NCI-H1694 treated with DMSO at 0.1 percent for 48 hours (cell line): Measurements from ENCODE around the gene TWIST1.

Experiments
- DNase-seq: peaks from one replicate; lab custom pipeline; 2025; lab: John Stamatoyannopoulos, UW

TWIST1 gene

DNA sequence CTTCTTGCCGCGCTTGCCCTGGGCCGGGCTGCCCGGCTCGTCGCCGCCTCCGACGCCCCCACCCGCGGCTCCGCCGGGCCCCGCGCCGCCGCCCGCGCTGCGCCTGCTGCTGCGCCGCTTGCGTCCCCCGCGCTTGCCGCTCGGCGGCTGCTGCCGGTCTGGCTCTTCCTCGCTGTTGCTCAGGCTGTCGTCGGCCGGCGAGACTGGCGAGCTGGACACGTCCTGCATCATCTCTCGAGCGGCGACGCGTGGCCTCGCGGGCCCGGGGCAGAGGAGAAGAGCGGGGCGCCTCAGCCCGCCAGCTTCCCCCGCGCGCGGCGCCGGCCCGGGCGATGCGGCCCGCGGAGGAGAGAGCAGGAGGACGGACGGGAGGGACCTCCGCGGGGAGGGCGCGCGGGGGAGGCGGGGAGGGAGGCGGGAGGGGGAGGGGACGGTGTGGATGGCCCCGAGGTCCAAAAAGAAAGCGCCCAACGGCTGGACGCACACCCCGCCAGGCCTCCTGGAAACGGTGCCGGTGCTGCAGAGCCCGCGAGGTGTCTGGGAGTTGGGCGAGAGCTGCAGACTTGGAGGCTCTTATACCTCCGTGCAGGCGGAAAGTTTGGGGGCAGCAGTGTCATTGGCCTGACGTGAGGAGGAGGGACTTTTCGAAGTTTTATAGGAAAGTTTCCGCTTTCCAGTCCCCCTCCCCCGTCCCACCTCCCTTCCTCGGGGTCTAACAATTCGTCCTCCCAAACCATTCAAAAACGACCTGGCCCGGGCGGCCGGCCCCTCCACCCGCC lies at the start of gene TWIST1:
Gene TWIST1 (minus strand): TSS at position 546 of the 779 bp plus-strand sequence. CDS start 315 bp downstream, at position 231.
- DNase-seq: no peak

DNA sequence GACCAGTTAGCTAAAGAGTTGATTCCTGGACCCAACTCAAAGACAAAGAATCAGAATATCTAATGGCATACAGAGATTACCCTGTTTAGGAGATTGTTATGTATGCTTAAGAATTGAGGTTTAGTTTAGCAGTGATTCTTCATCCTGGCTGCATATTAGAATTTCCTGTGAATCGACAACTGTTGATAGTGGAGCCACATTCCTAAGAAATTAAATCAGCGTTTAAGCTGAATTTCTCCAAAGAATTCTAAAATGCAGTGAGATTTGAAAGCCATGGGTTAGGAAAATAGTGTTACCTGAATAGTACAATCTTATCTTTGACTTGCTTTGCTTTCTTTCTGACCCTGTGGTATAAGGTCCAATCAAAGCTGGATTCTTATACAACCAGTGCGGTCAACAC lies 44.2 kb upstream of the TWIST1 start:
- DNase-seq: no peak

DNA sequence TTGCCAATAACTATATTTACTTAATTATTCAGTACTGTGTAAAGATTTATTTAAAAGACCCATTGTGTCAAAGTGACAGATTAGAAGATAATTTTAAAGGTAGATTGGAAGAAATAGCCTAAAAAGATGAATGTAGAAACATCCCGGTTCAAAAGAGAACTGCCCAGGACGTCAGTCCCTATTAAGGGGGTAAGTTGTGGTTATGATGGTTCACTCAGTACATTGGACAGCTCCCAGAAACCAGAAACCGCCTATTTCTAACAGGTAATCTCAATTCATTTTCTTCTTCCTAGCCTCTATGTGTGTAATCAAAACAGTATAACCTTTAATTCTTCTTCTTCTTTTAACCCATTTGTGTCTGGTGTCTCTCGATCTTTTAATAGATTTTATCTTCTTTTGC lies 29.3 kb upstream of the TWIST1 start:
- no peak for DNase-seq

DNA sequence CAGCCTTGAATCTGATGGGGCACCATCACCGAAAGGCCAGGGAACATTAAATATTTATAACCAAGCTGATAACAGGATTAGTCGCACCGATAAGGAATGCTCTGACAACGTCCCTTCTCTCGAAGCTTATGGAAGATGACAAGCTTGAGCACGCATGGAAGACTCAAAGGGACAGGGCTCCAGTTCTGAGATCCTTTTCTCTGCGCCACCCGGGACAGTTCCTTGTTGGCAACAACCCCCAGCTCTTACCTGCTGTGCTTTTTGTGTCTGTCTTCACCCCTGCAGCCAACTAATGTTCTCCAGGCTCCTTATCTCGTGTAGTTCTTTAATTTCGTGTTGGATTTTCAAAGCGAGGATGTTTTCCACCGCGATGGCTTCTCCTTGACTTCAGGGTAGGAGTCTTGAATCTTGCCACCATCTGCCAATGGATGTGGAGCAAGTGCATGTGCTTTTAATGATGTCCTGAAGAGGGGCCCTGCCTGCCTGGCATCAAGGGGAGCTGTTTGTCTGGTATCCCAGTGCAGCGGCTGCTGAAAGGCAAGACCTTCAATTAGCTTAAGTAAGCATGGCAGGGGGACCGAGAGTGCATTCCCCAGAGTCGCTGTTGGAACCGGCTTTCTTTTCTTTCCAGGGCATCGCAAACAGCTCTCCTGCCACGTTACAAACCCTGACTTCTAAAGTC lies 28.1 kb upstream of the TWIST1 start:
- no peak for DNase-seq

DNA sequence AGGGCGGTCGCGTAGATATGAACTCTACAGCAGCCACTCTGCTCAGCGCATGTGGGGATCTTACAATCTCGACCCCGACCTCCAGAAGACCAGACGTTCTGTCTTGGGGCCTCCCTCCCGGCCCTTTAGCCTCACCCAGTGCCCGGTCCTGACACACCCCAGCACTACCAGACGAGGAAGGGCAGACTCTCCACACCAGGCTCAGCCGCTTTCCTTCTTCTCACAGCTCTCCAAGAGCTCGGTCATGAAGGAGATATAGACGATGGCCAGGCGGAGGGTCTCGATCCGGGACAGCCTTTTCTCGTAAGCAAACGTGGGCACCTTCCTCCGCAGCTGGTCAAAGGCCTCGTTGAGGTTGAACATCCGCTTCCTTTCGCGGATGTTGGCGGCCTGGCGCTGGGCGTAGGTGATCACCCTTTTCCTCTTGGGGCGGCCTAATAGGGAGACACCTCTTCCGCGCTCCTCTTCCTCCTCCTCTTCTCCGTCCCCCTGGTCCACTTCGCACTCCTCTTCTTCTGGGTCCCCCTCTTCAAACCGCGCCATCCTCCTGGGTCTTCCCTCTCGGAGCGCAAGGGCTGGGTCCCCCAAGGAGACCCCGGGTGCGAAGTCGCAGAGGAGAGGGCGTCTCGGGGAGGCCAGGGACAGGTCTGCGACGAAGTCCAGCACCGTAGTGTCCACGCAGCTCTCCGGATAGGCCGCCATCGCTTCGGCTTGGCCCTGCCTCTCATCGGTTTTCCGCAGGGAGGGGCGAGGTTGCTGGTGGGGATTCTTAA lies 27.4 kb upstream of the TWIST1 start, which contains the start of gene FERD3L:
Gene FERD3L (minus strand): TSS at position 761 of the 773 bp plus-strand sequence. CDS start 59 bp downstream, at position 702.
- DNase-seq: no peak

DNA sequence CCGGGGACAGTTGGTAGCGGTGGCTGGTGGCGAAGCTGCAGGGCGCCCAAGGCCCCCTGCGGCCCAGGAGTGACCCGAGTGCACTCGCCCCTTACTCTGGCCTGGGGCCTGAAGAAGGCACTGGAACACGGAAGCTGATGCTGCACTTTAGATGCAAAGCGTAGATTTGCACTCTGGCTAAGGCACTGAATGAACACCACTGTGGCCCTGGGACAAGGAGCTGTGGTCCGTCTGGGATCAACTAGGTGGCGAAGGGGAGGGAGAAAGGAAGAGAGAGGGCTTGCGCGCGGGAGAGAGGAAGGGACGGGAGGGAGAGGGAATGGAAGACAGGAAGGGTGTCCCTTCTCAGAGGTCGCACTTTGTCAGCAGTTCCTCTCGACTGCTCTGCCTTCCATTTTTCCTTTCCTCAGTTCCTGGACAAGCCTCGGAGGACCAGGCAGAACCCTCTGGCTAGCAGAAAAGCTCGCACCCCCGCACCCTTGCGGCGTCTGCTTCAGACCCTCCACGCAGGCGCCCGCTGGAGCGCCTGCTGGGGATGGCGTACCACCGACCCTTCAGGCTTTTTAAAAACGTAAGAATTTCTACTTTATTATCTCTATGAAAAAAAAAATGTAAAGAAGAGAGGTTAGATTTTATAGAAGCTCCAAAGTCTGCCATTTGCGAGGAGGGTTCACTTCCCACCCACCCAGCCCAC lies 26.6 kb upstream of the TWIST1 start:
- DNase-seq: no peak

DNA sequence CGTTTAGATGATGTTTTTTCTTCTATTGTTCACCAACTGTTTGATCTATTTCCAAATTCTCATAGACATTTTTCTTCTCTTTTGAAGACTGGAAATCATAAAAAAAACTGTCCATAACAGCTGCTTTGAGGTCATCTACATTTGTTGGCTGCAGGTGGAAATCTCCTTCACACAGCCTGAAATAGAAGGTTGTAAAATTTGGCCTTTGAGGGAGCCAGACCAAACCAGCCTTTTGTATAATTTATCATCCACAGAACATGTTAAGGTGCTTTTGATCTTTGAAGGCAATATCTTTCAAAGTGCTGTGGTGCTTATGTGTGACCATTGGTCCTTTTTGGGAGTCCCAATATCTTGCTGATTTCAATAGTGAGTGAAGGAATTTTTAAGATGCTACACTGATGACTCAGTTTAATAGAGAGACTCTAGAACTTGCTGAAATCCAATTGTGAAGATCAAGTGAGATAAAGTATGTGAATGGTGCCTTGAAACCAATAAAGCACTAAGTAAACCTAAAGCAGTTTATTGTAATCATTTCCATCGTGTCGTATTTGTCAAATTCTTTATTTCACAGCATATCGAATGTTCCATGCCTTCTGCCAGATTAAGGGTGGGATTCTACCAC lies 22.4 kb upstream of the TWIST1 start:
- no peak for DNase-seq

DNA sequence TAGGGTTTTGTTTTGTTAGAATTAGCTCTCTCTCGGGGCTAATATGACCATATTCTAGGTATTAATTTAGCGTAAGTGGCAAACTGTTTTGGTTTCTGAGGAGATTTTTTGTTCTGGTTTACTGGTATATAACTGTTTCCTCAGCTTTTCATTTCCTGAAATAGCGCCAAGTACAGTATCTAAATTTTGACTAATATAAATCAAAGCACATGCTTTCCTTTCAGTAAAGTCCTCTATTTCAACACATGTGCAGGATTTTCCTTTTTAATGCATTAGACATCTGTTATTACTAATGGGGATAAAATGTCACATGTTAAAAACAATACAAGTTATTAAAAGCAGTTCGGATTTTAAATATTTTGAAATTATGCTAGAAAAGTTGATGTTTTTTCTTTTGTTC lies 16.4 kb upstream of the TWIST1 start:
- DNase-seq: no peak

DNA sequence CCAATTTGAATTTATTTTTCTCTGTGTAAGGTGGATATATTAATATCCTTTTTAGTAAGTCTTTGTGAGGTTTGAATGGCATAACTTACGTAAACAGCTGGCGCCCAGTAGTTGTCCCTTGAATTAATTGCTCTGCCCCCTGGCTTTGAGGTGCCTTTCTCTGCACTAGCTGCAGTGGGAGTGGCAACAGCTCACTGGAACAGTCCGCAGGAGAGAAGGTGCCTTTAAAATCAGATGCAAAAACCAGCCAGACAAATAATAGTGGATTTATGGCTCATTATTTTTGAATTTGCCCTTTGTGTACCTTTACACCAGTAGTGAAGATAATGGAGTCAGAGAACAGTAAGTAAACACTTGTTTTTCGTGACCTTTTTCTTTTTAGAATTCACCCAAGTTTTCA lies 16.0 kb upstream of the TWIST1 start:
- no peak for DNase-seq

DNA sequence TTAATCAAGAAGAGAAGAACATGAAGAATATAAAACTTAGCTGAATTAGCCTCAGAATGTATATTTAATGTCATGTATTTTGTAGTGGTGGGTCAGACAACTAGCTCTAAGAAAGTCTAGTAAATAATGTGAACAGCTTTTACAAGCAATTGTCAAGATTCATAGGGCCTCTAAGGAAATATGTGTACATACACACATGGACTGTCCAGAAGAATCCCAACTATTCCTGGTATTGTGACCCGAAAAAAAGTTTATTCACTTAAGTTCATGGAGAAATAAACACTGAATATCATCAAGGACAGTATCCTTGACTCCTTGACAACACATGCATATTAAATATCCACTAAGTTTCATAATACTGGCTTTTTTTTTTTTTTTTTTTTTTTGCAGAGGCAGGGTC lies 11.4 kb upstream of the TWIST1 start:
- DNase-seq: no peak

DNA sequence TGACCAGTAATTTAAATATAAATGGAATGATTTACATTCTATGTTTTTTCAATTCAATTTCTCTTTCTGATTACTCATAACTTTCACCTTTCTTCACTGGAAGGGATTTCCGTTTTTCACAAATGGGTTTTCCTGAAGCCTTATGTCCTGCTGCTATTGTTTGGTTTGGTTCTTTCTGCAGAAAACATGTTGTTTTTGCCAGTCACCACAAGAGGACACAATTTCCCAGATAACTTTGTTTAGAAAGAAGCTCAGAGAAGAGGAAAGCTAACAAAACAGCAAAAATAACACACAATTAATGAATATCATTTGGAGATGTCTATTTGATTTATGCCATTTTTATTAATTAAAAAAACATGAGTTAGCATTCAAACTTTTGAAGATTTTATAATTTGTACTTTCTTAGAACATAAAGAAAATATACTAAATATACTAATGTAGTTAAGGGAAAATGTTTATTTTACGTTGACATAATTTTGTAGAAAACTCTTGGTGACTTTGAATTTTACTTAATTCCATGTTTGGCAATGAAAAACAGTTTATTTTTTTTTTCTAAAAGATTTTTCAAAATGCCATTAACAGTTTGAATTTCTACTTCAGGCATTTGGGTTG lies 4.6 kb upstream of the TWIST1 start:
- DNase-seq: peak; percentile 12

DNA sequence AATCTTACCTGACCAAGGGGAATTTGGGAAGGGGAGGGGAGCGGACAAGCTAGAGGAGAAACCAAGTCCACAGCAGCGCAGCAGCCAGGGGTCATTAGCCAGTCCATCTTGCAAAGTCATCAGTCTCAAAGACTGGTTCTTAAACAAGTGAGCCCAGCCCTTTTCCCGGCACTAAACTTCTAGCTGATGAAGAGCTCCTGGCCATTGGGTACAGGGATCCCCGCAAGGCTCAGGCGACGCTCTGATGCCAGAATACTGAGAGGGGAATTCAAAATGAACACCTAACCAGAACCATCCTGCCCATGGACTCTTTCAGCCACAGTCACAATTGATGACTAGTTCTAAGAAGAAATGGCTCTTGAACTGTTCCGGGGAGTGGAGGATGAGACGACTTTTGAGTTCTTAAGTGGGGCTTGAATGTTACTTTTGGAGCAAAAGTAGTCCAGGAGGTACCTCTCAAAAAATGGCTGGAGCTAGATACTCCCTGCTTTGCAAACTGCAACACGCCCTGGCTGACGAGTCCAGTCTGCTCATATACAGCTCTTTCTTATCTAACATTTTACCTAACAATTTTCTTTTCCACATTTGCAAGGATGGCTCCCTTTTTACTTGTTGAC lies 2.5 kb upstream of the TWIST1 start:
- DNase-seq: no peak

DNA sequence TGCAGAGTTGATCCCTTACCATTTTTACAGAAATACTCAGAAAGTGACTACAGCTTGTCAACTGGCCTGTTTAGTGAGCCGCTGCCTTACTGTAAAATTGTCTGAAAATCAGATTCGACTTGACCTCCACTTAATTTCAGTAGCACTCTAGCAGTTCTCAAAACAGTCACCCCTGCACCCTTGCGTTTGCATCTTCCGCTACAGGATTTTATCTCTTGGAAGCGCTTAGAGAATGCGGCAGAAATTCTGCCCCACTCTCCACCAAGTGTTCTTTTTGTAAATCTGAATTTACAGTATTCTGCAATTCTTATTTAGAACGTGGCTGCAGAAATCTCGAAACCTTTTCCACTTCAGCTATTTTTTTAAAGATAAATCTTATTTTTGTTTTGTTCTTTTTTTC lies 1.9 kb upstream of the TWIST1 start:
- DNase-seq: no peak

DNA sequence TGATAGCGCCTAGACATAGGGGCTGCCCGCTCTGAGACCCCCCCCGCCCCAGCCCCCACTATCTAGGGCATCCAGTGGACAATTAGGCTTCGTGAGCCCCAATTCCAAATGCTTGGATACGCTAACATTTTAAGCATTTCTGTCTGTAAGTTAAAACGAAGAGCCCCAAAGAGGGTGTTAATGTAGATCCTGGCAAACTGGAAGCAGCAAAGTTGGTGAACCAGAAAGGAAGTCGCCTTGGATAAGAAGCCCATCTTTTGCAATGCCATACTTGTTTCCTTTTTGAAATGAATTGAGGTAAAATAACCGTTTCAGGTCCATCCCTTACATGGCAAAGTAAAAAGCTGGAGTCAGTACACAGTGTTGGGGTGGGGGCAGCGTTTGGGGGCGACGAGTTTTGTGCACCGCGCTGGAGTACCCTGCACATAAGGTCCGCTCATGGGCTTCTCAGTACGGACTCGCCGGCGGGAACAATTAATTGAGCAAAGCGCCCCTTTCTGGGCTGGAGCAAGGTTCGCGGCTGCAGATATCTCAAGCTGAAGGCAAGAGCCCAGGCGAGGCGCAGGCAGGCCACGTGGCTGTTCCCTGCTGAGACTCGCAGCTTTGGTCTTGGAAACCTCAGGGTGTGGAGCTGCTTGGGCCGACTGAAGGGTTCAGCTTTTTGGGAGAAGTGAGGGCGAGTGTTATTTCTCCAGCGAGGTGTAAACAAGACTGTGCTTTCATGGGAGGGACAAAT lies 1.4 kb upstream of the TWIST1 start:
- DNase-seq: no peak

DNA sequence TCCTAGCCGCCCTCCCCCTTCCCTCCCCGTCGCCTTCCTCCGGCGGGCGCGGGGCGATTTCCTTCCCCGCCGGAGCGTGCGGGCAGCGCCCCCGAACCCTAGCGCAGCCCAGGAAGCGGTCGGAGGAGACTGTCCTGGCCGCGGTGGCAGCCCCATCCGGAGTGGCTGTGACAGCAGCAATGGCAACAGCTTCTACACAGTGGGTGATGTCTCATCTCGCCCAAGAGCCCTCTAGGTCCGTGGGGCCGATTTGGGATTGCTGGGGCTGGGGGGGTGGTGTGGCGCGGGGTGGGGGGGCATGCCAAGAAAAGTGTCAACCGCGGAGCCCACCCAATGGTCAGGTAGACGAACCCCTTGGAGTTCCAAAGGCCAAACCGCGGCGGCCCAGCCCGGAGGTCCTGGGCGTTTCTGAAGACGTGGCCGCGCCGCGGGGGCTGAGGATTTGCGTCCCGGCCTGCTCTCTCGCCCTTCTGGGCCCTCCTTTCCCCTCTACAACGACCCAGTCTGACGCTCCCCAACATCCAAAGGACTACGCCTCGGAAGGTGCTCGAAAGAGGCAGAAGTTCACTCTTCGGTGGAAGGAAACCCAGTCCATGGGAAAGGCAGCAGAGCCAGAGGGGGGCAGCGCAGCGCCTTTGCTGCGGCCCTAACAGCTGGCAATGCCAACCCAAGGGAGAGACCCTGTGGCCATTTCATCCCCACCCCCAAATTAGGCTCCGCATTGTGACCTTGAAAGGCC lies 603 bp upstream of the TWIST1 start:
- no peak for DNase-seq

DNA sequence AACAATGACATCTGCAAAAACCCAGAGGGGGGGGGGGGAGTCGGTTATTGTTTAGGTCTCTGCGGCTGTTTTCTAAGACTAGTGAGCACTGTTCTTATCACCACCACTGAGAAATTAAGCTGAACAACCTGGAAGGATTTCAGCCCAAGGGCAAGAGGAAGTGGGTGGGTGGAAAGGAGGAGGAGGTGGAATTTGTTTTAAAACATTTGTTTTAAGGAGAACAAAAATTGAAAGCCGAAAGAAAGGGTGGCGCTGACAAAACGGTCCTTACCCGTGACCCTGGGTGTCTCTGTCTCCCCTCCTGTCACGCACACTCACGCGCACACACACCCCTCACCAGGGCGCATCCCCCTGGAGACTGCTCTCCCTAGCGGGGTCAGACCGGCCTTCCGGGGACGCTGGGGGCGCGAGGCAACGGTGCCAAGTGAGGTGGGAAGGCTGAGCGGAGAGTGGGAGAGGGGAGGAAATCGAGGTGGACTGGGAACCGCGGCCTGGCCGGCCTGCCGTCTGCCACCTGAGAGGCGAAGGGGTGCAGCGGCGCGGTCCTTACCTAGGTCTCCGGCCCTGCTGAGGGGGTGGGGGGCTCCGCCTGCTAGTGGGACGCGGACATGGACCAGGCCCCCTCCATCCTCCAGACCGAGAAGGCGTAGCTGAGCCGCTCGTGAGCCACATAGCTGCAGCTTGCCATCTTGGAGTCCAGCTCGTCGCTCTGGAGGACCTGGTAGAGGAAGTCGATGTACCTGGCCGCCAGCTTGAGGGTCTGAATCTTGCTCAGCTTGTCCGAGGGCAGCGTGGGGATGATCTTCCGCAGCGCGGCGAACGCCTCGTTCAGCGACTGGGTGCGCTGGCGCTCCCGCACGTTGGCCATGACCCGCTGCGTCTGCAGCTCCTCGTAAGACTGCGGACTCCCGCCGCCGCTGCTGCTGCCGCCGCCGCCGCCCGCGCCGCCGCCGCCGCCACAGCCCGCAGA lies 1.0 kb downstream of the TWIST1 start:
- DNase-seq: no peak

DNA sequence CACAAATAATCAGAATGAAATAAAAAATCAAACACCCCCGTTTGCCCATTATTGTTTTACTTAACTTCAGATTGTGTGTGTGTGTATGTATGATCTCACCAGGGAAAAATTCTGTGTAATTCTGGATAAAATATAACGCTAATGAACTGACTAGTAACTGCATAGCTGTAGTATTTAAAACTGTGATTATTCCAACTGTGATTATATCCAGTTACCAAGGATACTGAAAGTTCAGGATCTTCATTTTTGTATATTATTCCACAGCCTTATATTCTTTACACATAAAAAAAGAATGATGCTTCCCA lies 2.9 kb downstream of the TWIST1 start:
- DNase-seq: no peak

DNA sequence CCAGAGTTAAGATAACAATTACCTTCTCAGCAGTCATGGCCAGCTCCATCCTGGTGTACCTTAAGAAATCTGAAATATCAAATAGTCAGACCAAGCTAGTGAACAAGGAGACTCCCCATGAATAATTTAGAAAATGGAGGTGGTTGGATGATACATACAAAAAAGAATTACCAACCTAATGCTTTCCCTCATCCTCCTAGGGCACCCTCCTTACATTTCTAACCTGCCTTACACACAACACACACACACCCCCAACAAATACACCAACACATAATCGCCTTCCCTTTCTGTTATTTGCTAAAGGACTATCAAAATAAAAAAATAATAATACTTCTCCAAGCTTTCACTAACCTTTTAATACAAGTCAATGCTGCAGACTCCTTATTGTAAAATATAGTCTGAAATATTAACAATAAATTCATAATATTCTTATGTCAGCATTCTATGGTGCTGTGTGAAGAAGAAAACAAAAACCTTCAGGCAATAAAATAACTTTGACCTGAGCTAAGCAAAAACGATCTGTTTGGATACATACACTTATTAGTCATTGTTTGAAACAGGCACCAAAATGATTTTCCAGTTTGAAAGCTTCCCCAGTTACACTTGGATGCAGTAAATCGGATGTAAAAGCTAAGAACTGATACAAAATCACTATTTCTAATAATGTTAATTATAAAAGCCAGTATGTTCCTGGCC lies 3.4 kb downstream of the TWIST1 start:
- DNase-seq: no peak
